HG03469 (cell line): ENCODE data around the gene ARF3.

Experiments
- ATAC-seq: cut with Tn5 transposase; IDR thresholded peaks from one replicate; pipeline ENCODE4 v1.9.1; 2021; ENCODE audit warnings: mild to moderate bottlenecking, moderate library complexity, moderate number of reproducible peaks; ENCODE audit not compliant: unreplicated experiment

Gene ARF3

DNA sequence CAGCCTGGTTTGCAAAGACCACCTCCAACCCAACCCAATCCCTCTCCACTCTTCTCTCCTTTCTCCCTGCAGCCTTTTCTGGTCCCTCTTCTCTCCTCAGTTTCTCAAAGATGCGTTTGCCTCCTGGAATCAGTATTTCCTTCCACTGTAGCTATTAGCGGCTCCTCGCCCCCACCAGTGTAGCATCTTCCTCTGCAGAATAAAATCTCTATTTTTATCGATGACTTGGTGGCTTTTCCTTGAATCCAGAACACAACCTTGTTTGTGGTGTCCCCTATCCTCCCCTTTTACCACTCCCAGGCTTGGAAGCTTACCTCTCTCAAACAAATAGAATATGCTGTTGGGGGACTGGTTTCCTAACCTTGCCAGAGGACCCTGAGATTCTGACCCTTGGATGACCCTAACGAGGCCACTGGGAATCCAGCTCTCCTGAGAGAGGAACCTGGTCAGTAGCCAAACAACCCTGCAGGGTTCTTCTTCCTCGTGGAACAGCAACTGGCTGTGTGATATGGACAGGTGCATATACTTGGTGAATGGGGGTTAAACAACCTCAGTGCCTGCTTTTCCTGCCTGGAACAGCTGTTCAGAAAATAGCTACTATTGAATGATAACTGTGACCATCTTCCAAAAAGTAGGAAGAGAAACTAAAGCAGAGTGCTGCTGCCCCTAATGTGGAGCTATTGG lies 25.3 kb upstream of the ARF3 start:
- no peak for ATAC-seq

DNA sequence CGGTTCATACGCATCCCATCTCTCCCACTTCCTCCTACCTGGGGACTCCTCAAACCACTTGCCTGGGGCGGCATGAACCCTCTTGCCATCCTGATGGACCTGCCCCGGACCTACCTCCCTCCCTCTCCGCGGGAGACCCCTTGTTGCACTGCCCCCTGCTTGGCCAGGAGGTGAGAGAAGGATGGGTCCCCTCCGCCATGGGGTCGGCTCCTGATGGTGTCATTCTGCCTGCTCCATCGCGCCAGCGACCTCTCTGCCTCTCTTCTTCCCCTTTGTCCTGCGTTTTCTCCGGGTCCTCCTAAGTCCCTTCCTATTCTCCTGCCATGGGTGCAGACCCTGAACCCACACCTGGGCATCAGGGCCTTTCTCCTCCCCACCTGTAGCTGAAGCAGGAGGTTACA lies 24.5 kb upstream of the ARF3 start:
- ATAC-seq: no peak

DNA sequence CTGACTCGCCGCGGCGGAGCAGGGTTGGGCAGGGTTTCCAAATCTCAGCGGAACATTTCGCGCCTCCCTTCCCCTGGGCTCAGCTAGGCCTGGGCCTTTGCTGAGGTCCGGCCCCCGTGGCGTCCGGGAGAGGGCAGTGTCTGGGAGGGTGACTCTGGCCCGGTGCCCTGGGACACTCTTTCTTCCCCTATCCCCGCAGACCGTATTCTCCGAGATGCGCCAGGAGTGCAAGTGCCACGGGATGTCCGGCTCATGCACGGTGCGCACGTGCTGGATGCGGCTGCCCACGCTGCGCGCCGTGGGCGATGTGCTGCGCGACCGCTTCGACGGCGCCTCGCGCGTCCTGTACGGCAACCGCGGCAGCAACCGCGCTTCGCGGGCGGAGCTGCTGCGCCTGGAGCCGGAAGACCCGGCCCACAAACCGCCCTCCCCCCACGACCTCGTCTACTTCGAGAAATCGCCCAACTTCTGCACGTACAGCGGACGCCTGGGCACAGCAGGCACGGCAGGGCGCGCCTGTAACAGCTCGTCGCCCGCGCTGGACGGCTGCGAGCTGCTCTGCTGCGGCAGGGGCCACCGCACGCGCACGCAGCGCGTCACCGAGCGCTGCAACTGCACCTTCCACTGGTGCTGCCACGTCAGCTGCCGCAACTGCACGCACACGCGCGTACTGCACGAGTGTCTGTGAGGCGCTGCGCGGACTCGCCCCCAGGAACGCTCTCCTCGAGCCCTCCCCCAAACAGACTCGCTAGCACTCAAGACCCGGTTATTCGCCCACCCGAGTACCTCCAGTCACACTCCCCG lies 23.9 kb upstream of the ARF3 start:
- ATAC-seq: no peak

DNA sequence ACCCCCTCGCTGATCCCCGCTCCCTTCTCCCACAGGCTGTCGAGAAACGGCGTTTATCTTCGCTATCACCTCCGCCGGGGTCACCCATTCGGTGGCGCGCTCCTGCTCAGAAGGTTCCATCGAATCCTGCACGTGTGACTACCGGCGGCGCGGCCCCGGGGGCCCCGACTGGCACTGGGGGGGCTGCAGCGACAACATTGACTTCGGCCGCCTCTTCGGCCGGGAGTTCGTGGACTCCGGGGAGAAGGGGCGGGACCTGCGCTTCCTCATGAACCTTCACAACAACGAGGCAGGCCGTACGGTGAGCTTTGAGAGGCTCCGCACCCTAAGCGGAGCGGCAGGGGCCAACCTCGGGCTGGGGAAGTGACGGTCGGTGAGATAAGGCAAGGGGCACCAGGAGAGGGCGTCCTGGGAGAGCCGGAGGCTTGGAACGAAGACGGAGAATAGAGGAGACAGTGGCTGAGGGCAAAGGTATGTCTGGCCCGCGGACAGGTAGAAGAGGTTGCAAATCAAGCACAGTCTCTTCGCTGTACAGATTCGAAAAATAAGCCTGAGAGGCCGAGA lies 23.2 kb upstream of the ARF3 start:
- ATAC-seq: no peak

DNA sequence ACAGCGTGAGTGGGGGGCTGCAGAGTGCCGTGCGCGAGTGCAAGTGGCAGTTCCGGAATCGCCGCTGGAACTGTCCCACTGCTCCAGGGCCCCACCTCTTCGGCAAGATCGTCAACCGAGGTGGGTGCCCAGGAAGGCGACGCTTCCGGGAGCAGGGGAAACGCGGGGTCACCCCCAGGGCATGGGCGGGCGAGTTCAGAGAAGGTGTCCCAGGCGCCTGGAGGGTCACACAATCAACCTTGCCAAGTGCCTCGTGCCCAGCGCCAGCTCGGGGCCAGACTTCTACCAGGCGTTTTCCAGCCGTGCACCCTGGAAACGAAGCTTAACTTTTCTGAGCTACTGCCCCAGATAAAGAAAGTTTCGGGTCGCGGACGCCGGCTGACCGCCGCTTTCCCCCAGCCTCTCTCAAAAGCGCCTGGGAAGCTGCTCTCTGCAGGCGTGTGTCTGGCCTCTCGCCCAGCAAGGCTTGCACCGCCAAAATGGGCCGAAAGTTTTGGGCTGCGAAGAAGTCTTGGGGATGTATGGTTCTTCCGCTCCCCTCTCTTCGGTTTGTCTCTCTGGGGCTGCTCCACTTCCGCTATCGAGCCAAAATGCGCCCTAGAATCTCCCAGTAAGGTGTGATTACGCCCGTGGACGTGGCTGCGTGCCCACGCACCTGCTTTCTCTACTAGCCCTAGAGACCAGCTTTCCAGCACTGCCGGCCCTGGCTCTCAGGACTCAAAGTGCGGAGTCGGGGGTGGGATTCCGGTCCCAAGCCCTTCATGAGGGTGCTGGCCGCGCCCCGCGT lies 22.5 kb upstream of the ARF3 start:
- ATAC-seq: no peak

DNA sequence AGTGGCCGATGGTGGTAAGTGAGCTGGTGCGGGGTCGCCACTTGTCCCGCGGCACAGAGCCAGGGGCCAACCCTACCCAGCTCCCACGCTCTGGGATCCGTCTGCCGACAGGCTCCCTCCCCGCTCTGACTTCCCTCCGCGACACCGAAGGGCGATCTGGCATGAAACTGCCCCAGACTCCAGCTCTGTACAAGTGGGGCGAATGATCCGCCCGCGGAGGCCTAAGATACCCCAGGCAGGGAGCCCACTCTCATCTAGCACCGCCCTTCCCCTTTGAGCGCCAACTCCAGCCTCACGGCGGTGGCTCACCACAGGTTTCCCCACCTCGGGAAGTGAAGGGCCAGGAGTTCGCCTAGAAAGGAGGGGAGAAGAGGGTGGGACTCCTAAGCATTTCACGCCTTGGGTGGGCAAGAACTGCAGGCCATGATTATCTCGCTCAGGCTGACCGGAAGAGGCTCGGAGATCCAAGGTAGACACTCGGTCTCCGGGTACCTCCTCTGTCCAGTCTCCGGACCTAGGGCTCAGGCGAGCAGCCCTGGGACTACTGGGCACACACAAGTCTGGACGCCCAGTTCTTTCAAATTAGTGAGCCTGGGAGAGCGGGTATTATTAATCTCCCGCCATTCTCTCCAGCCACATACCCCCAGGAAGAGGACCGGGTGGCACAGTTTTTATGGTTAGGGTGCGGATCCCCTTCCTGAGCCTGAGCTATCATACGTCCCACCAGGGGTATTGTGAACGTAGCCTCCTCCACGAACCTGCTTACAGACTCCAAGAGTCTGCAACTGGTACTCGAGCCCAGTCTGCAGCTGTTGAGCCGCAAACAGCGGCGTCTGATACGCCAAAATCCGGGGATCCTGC lies 21.7 kb upstream of the ARF3 start:
- ATAC-seq: no peak

DNA sequence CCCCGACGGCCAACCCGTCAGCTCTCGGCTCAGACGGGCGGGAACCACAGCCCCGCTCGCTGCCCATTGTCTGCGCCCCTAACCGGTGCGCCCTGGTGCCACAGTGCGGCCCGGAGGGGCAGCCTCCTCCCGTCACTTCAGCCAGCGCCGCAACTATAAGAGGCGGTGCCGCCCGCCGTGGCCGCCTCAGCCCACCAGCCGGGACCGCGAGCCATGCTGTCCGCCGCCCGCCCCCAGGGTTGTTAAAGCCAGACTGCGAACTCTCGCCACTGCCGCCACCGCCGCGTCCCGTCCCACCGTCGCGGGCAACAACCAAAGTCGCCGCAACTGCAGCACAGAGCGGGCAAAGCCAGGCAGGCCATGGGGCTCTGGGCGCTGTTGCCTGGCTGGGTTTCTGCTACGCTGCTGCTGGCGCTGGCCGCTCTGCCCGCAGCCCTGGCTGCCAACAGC lies 21.0 kb upstream of the ARF3 start, which contains the start of gene WNT1:
TSS of gene WNT1 (plus strand) at position 32 of the 450 bp plus-strand sequence. CDS start at position 361, 329 bp downstream.
- ATAC-seq: peak; percentile 10

DNA sequence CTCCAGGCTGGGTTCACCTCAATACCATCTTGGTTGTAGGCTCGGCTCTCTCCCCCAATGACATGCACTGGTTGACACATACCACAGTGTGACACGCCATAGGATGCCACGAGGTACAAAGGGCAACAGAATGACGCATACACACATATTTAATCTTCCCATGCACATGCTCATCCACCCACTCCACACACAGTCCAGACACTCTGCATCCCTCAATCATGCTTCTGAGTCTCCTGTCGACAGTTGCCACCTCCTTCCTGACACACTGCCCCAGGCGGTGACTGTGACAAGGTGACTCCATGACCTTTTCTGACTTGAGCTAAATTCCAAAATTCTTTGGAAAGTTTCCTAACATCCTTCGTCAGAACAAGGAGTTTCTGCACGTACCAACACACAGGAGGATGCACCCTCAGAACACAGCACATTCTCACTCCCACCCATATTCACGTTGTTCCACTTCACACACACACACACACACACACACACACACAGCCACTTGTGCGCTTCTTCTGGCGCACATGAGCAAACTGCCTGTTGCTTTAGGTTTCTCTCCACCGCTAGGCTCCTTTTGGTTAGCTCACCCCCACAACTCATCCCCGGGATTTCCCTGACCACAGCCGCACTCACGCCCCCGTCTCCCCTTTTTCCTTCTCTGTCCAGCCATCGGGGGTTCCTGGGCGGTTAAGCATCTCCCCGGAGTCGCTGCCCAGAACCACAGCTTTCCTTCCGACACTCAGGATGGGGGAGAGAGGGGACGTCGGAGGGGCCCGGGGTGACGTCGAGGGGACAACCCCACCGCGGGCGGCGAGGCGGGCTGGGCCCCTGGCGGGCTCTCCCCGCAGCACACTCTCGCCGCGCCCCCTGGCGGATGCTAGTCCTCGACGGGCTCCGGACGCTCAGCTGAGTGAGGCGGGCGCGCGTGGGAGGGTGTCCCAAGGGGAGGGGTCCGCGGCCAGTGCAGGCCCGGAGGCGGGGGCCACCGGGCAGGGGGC lies 20.3 kb upstream of the ARF3 start:
- ATAC-seq: peak; percentile 40

DNA sequence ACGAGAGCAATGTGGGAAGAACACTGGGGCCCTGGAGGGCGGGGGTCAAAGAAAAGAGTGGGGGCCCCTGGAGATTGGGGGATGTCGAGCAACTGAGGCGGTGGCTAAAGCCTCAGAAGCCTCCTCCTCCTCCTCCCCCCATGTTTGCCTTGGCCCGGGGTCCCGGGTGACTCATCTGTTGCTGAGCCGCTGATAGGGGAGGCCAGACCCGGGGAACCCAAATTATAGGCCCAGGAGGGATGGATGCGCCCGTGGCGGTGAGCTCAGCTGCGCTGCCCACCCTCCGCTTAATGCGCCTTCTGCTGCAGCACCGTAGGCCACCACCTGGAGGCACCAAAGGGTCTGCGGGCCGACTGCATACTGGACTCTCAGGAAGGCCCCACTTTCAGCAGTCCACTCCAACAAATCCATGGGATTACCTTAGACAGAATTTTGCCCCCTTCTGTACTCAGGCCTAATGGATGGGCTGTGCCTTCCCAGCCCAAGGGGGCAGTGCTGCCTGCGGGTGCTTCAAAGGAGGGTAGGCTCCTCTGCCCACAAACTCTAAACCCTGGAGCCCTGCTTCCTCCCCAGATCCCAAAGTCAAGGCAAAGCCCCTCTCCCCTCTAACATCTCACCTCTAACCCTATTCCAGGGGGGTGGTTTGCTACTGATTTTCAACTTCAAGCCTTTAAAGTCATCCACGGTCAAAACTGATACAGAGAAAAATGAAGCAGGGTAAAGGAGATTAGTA lies 16.8 kb upstream of the ARF3 start:
- ATAC-seq: no peak

DNA sequence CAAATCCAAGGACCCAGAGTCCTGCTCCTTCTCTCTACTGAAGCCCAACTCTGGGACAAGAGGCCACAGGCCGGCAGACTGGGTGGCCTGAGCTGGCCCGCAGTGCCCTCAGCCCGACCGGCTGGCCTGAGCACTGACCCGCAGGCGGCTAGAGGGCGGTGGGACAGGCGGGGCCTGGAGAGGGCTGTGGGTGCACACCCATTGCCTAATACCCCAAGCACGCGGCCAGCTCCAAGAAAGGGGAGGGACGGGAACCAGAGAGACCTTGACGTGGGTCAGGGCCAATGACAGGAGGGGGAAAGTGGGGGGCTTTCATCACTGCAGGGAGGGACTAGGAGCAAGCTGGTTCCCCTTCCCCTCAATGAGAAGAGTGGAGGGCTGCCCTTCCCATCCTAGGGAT lies 16.2 kb upstream of the ARF3 start:
- no peak for ATAC-seq

DNA sequence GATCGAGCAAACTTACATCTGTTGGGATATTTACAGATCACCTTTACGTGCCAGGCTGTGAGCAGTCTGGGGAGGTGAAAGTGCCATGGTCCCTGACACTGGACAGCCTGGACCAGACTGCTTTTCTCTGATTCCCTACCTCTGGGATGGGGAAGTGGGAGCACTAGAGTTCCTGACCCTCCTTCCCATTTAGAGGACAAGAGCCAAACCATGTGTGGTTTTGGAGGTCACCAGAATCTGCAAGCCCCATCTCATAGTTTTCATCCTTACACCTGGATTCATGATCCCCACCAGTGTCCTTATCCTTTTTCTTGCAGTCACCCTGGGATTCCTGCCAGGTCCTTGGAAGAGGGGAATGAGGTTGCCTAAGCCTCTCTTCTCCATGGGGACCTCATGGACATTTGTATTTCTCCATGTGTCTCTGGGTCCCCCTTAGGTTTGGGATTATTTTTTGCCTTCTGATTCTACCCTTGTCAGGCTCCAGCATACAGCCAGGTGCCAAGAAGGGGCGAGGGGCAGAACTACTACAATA lies 15.7 kb upstream of the ARF3 start:
- ATAC-seq: no peak

DNA sequence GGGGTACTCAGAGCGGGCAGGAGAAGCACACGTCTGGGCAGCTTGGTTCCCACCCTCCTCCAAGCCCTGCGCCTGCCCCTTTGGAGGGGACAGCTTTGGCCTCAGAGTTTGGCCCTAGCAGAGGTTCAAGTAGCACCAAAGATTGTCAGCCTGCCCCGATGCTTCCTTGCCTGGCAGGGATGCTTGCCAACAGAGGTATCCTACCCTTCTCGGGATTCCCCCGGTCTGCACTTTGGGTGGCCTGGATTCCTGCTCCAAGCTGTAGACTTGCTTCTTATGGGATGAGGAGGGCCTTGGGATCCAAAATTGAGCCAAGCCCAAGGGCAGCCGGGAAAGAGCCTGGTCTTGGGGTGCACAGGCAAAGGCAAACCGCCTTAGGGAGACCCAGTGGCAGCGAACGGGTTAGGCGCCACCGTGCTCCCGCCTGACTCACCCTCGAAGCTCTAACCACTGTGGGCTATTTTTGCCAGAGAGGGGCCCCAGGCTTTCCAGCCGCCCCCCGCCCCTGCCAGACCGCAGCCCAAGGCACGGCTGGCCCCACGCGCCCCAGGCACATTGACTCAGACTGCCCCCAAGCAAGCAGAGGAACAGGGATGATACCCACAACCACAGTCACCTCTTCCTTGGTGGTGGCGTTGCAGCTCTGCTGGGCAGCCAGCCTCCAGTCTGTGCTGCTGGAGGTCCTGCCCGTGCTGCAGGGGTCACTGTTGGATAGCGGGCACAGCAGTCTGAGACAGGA lies 15.1 kb upstream of the ARF3 start:
- ATAC-seq: no peak

DNA sequence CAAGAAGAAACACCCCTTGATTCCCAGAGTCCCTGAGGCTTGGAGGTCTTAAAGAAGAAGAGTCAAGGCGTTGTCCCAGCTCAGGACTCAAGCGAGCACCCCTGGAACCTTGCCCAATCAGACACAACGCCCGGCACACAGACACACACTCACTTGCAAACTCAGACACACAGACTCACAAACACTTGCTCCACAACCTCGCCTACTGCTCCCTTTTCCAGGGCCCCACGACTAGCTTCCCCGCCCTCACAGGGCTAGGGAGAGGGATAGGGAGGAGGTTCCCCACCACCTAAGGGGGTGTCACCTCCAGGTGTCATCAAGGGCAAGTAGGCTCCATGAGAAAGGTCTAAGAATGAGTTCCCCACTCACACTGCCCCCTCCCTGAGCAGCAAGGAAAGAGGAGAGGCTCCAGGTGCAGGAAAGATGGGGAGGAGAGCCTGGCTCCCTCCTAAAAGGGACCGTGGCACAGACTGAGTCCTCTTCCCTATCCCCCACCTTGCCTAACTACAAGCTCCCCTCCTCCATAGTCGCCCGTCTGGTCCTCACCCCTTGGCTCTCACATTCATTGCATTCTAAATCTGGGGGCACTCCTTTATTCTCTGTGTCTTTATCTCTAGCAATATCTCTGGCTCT lies 13.5 kb upstream of the ARF3 start:
- ATAC-seq: no peak

DNA sequence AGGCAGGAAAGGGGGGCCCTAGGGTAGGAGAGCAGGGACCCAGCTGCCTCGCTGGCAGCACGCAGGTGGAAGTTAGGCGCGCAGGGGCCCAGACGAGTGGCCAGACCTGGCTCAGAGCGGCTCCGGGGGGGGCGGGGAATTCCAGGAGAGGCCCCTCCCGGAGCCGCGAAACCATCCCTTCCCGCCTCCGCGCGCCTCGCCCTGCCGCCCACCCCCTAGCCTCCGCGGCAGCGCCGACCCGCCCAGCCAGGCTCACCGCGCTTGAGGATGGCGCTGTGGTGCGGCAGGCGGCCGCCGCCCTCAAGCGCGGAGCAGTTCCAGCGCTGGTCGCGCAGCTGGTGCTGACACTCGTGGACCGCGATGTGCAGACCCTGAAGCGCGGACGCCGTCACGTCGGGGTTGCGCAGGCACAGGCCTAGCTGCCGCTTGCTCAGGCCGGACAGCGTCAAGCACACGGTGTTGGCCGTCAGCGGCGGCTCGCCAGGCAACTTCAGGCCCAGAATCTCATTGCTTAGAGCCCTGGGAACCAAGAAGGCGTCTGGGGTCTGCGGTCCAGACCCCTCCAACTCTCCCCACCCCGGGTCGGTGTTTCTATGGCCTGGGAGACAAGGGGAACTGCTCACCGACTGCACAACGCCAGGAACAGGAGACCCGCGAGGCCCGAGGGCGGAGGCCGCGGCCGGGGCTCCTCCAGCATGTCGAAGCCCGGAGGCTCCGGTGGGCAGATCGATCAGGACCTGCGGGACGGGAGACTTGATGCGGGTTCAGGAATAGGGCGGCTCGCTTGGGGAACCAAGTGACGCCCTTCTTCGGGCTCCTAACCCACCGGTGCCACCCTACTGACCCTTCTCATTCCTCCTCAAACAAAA lies 12.8 kb upstream of the ARF3 start:
- ATAC-seq: no peak

DNA sequence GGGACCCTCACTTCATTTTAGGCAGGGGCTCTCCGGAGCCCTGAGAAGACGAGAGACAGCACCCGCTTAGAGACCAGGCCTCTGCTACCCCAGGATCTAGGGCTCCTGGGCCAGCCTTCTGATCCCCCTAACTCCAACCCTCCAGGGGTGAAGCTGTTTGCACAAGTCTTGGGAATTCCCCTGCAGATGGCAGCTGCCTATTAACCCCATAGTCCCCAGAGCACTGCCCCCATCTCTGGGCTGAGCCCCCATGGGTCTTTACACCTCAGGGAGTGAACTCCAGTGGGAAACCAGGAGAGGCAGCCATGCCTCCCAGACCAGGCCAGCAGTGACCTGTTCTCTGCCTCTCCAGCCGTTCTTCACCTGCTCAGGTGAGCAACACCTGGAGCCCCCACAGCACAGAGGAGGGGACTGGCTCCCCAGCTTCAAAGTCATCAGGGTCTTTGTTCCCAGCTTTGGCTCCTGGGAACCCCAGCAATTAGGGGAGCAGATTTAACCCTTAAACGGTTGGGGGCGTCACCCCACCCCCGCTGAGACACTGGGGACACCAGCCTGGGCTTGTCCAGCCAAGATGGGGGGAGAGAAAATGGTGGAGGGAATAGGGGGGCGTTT lies 12.0 kb upstream of the ARF3 start:
- no peak for ATAC-seq

DNA sequence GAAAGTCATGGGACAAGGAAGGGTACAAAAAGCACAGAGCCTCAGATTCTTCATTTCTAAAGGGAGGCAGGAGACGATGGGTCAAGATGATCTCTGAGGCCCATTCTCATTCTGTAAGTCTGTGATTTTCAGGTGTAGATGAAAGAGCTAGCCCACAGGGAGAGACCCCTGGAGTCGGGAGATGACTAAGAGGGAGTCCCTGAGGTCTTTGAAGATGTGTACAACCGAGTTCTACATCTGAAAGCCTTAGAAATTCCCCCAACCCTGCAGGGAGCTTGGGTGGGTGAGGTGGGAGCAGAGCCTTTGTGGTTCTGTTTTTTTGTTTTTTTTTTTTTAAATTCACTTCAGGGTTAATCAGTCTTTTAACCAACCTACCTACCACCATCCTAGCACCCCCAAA lies 11.2 kb upstream of the ARF3 start:
- no peak for ATAC-seq
